SU-DHL-6 (cell line): ENCODE results near the gene C6orf62.
"Not testable (repeated sequence)": the region's sequence is repeated elsewhere in the genome, so short reads cannot be mapped to it uniquely, and the experiment has no call there.

ENCODE experiments used
- CTCF ChIP-seq: fragments of 200-600 bp; sonication (generic); IDR thresholded peaks from one replicate; pipeline ENCODE4 v1.5.1; 2017; ENCODE audit warnings: antibody characterized with exemption, mild to moderate bottlenecking, low read length, moderate library complexity; ENCODE audit not compliant: insufficient read depth, poor library complexity, severe bottlenecking
- EZH2phosphoT487 ChIP-seq: fragments of 200-600 bp; sonication (generic), shearing (Covaris generic); conservative IDR thresholded peaks from 2 replicates; pipeline ENCODE4 v1.6.1; 2018; ENCODE audit warnings: mild to moderate bottlenecking, antibody characterized with exemption, low read length, moderate library complexity, mixed read lengths

DNA sequence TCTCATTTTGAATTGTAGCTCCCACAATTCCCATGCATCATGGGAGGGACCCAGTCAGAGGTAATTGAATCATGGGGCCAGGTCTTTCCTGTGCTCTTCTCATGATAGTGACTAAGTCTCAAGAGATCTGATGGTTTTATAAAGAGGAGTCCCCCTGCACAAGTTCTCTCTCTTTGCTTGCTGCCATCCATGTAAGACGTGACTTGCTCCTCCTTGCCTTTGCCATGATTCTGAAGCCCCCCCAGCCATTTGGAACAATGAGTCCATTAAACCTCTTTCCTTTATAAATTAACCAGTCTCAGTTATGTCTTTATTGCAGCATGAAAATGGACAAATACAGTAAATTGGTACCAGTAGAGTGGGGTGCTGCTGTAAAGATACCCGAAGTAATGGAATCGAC is 11.7 kb upstream of the C6orf62 start:
- not testable (repeated sequence) for TF ChIP-seq EZH2phosphoT487, CTCF
